GM18870 (cell line): ENCODE measurements around the gene GRIK5.

Experiments used
- ATAC-seq: cut with Tn5 transposase; IDR thresholded peaks from one replicate; pipeline ENCODE4 v1.9.1; 2021; ENCODE audit warnings: moderate library complexity; ENCODE audit not compliant: unreplicated experiment

Gene GRIK5

GRCh38 chr19:41957838-41958366 is 112.1 kb downstream of the GRIK5 start:
- no peak for ATAC-seq

GRCh38 chr19:41957161-41957837 is 112.7 kb downstream of the GRIK5 start:
- no peak for ATAC-seq

- no peak for ATAC-seq
These were observed 113.4 kb downstream of the GRIK5 start for GRCh38 chr19:41956621-41957020.

GRCh38 chr19:41955521-41955920 is 114.5 kb downstream of the GRIK5 start:
- no peak for ATAC-seq

- ATAC-seq, result no peak
These were observed 118.3 kb downstream of the GRIK5 start for GRCh38 chr19:41951686-41952172.
